Measurements from ENCODE around the gene VPS25. TPM values are rescaled to one million over a fixed set of nuclear protein-coding genes. Genes with fewer than 3 reads are reported as not detected.

The VPS25 gene
- total RNA-seq, 1 experiment from 2014 or later: 95.4 TPM

Other genes with a start within 250 kb of the VPS25 start
- gene NAGLU, start 237.2 kb upstream of the VPS25 start, total RNA-seq (2014; rRNA removed; shearing (Covaris generic)): 18.7 and 35.1 TPM in 2 replicates
- gene HSD17B1, start 220.5 kb upstream of the VPS25 start, total RNA-seq (2014; rRNA removed; shearing (Covaris generic)): 0.47 and 0.48 TPM in 2 replicates
- 26.8 and 31.9 TPM in 2 replicates for gene COASY, start 211.3 kb upstream of the VPS25 start, total RNA-seq (2014; rRNA removed; shearing (Covaris generic))
- gene MLX, start 206.3 kb upstream of the VPS25 start, total RNA-seq (2014; rRNA removed; shearing (Covaris generic)): 23.2 and 31.9 TPM in 2 replicates
- 11.9 and 12.6 TPM in 2 replicates for gene PSMC3IP, start 195.7 kb upstream of the VPS25 start, total RNA-seq (2014; rRNA removed; shearing (Covaris generic))
- 28.7 and 49.5 TPM in 2 replicates for gene RETREG3, start 164.1 kb upstream of the VPS25 start, total RNA-seq (2014; rRNA removed; shearing (Covaris generic))
- gene TUBG1, start 163.8 kb upstream of the VPS25 start, total RNA-seq (2014; rRNA removed; shearing (Covaris generic)): 74.3 and 92.3 TPM in 2 replicates
- gene TUBG2, start 114.2 kb upstream of the VPS25 start, total RNA-seq (2014; rRNA removed; shearing (Covaris generic)): 5.5 and 7.5 TPM in 2 replicates
- 3.3 and 5.9 TPM in 2 replicates for gene PLEKHH3, start 96.5 kb upstream of the VPS25 start, total RNA-seq (2014; rRNA removed; shearing (Covaris generic))
- gene CCR10, start 91.6 kb upstream of the VPS25 start, total RNA-seq (2014; rRNA removed; shearing (Covaris generic)): 0.23 and 0.74 TPM in 2 replicates
- 6.7 and 7.0 TPM in 2 replicates for gene CNTNAP1, start 90.9 kb upstream of the VPS25 start, total RNA-seq (2014; rRNA removed; shearing (Covaris generic))
- 2.2 and 4.5 TPM in 2 replicates for gene EZH1, start 28.4 kb upstream of the VPS25 start, total RNA-seq (2014; rRNA removed; shearing (Covaris generic))
- not detected in 2 replicates for gene RAMP2, start 12.2 kb upstream of the VPS25 start, total RNA-seq (2014; rRNA removed; shearing (Covaris generic))
- gene WNK4, start 7.2 kb downstream of the VPS25 start, total RNA-seq (2014; rRNA removed; shearing (Covaris generic)): not detected in 2 replicates
- gene COA3, start 25.3 kb downstream of the VPS25 start, total RNA-seq (2014; rRNA removed; shearing (Covaris generic)): 124 and 139 TPM in 2 replicates
- not detected in 2 replicates for gene CNTD1, start 25.4 kb downstream of the VPS25 start, total RNA-seq (2014; rRNA removed; shearing (Covaris generic))
- 44.2 and 69.8 TPM in 2 replicates for gene BECN1, start 50.8 kb downstream of the VPS25 start, total RNA-seq (2014; rRNA removed; shearing (Covaris generic))
- gene PSME3, start 59.9 kb downstream of the VPS25 start, total RNA-seq (2014; rRNA removed; shearing (Covaris generic)): 109 and 113 TPM in 2 replicates
- 0.45 TPM in 1 of 2 replicates, not detected in the other for gene AOC2, start 71.1 kb downstream of the VPS25 start, total RNA-seq (2014; rRNA removed; shearing (Covaris generic))
- gene AOC3, start 77.8 kb downstream of the VPS25 start, total RNA-seq (2014; rRNA removed; shearing (Covaris generic)): 0.04 and 0.06 TPM in 2 replicates
- not detected in 2 replicates for gene G6PC1, start 127.3 kb downstream of the VPS25 start, total RNA-seq (2014; rRNA removed; shearing (Covaris generic))
- gene AARSD1, start 191.0 kb downstream of the VPS25 start, total RNA-seq (2014; rRNA removed; shearing (Covaris generic)): 23.7 and 27.2 TPM in 2 replicates
- gene PTGES3L, start 206.6 kb downstream of the VPS25 start, total RNA-seq (2014; rRNA removed; shearing (Covaris generic)): 0.19 TPM in 1 of 2 replicates, not detected in the other
- gene RUNDC1, start 207.1 kb downstream of the VPS25 start, total RNA-seq (2014; rRNA removed; shearing (Covaris generic)): 3.6 and 3.8 TPM in 2 replicates
- gene RPL27, start 225.0 kb downstream of the VPS25 start, total RNA-seq (2014; rRNA removed; shearing (Covaris generic)): 1,450 and 1,519 TPM in 2 replicates
- gene IFI35, start 233.3 kb downstream of the VPS25 start, total RNA-seq (2014; rRNA removed; shearing (Covaris generic)): 66.7 and 80.2 TPM in 2 replicates
- 104 and 118 TPM in 2 replicates for gene VAT1, start 248.9 kb downstream of the VPS25 start, total RNA-seq (2014; rRNA removed; shearing (Covaris generic))